ENCODE data around the gene FRAT2.

GRCh38 chr10:97341416-97341815 lies 6.9 kb upstream of the FRAT2 start:
- TF ChIP-seq POLR2AphosphoS5 (IDR thresholded peaks at IDR 0.05) (no peak), EP300 (IDR thresholded peaks at IDR 0.05) (no peak)
